NCI-H2107 treated with DMSO at 0.1 percent for 48 hours (cell line): ENCODE results near the gene PSME3IP1.
A peak's percentile ranks its signal among the peaks of the same experiment; 100 is the strongest.

Experiments
- DNase-seq: peaks from one replicate; lab custom pipeline; 2025; ENCODE audit not compliant: unreplicated experiment; lab: John Stamatoyannopoulos, UW

Gene PSME3IP1

DNA sequence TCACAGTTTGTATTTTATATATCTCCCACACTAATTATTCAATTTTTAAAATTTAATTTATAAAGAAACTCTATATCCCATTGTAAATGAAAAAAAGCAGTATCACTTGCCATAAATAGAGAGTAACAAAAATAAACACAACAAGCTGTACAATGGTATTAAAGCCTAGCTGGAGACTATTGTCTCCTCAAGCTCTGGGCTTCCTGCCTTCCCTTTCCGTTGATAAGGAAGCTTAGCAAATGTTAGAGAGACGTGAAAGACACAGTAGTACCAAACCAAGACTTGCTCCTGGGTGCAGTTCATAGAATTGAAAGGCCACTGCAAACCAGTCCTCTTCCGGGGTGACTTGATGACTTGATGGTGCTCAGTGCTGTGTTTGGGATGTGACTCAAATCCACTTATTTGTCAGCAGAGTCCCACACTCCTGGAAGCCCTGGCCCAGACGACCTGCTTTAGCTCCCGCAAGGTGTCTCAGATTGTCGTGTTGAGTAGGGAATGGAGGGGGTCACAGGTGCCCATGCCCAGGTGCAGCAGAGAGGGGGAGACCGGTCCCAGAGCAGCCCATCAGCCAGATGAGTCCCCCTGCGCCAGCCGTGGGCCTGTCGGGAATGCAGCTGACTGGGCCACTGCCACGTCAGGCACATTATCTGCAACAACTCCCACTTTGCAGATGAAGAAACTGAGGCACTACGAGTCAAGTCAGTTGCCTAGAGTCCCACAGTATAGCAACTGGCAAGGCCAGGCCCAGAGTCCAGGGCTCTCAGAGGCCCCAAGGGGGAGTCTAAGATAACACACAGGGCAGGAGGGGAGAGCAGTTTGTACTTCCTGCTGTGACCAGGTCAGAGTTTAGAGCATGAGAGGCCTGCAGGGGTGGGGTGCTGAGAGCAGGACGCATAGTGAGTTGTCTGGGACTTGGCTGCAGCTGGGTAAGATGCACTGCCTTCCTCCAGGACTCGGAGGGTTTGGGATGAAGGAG is 40.5 kb downstream of the PSME3IP1 start:
- DNase-seq = no peak

DNA sequence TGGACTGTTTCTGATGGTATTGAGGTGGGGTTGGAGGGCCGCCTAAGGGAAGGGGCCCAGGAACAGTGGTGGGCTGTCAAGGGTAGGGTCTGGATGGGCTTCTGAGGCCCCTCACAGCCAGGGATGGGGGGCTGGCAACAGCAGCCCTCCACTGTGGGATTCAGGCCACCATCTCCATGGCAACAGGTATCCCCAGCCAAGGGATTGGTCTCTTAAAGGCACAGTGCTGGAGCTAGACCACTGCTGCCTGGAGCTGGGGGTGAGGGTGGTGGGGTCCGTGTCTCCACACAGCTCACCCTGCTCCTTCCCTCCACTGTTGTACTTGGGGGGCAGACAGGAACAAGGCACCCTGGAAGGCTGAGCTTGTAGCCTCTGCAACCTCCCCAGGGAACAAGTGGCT is 41.8 kb downstream of the PSME3IP1 start:
- no peak for DNase-seq

DNA sequence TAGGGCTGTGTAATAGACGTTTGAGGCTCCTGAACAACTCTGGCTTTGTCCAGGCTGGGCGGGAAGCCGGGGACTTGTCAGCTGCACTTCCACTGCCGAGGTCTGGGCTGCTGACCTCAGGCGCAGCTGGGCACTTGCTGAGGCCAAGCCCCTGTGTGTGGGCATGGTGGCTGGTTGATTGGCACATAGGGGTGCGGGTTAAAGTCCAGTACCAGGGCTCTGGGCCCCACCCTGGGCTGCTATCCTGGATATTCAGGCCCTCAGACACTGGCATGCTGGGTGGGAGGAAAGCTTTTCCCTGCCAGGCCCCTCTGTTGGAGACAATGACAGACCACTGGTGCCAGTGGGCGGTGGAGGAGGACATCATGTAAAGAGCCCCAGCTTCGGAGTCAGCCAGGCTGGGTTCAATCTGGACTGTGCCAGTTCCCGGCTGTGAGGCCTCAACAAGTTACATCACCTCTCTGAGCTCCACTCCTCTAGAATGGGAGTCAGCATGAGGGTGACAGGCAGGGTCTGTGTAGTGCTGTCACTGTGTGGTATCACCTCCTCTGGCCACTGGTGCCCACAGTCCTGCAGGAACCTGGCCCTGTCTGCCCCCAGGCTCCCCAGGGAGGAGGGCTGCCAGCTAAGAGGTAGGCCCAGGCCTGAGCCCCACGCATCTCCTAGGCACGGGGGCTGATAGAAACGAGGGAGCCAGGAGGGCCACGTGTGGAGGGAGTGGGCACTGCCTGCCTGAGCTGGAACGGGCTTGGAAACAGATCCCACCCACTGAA is 42.5 kb downstream of the PSME3IP1 start:
- no peak for DNase-seq

GRCh38 chr16:57141822-57142631 is 43.8 kb downstream of the PSME3IP1 start:
- no peak for DNase-seq

GRCh38 chr16:57140931-57141668 is 44.7 kb downstream of the PSME3IP1 start:
- no peak for DNase-seq

- no peak for DNase-seq
Measured at GRCh38 chr16:57138281-57138935, 47.4 kb downstream of the PSME3IP1 start.

DNA sequence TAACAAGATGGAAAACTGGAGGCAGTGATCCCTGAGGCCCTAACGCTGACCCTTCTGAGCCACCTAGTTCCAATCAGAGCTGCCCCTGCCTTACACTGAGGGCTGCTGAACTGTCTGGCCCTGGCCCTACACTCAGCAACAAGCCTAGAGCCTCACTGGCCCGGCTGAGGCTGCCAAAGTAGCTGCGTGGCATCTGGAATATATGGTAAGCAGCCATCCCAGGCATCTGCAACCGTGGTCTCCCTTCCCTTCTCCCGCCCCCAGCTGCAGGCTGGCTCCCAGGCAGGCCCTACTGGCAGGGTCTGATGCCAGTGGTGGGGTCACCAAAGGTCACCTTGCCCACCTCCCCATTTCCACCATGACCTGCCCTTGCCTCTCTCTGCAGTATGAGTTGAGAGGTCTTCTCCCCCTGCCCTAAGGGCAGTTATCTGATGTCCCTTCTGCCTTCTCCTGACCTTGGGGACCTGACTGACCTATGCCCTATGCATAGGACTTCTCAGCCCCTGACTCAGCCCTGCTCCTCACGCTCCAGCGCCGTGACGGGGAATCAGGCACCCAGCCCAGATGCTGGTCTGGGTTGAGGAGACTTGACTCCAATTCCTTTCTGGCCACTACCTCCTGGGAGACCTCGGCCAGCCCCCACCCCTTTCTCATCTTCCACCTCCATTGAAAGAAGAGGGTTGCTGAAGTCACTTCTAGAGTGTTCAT is 48.1 kb downstream of the PSME3IP1 start:
- DNase-seq = no peak

DNA sequence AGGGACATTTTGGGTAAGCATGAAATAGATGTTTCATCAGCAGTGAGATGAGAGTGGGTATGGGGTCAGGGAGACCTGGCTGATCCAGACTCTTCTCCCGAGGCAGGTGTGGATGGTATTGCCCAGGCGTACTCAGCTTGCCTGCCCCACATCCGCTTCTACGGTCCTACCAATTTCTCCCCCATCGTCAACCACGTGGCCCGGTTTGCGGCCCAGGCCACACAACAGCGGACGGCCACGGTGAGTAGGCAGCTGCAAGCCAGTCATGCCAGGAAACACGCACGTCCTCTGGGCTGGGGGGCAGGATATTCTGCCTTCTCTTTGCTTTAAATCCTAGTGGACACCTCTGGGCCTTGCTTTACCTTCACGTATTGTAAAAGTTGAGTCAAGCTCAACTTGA is 48.8 kb downstream of the PSME3IP1 start:
- DNase-seq = no peak

GRCh38 chr16:57134982-57135381 is 50.9 kb downstream of the PSME3IP1 start:
- DNase-seq = no peak

DNA sequence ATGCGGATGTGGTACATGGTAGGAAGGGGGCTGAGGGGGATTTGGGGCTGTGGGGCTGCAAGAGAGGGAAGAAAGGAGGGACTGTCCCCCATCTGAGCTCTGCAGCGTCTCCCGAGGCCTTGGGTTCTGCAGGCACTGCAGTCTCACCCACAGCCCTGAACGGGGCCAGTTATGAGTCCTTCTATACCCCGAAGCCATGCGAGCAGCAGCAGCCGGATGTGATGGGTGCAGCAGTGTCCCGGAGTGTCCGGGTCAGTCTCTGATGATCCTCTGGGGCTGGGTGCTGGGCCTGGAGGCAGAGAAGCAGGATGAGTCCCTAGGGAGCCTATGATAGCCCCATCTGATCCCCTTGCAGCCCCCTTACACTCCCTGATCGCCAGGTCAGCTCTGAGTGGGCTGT is 52.0 kb downstream of the PSME3IP1 start:
- no peak for DNase-seq

GRCh38 chr16:57133031-57133430 is 52.8 kb downstream of the PSME3IP1 start:
- no peak for DNase-seq

- DNase-seq = peak; percentile 18
Measured at GRCh38 chr16:57132470-57132869, 53.4 kb downstream of the PSME3IP1 start.

DNA sequence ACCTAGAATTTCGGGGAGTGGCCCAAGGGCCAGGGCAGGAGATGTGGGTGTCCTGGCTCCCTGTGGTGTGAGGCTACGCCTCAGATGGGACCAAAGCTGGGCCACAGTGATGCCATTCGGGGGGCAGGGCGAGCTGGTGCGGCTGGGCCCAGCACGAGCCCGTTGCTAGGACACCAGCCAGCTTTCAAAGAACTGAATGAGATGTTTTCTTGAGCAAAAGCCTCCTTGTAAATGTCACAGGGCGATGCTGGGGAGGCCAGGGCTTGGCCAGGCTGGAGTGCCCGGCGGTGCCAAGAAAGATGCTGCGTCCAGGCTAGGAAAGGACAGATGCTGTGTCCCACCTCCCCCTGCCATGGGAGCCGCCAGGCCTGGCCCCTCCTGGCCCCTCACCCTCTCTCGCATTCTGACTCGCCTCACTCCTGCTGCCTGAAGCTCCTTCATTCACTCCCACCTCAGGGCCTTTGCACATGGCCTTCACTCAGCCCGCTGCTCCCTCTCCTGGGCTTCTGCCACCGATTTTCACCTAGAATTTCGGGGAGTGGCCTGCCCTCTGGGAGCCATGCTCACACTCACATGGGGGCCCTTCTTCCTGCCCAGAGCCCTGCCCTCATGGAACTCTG is 54.4 kb downstream of the PSME3IP1 start:
- DNase-seq = no peak

DNA sequence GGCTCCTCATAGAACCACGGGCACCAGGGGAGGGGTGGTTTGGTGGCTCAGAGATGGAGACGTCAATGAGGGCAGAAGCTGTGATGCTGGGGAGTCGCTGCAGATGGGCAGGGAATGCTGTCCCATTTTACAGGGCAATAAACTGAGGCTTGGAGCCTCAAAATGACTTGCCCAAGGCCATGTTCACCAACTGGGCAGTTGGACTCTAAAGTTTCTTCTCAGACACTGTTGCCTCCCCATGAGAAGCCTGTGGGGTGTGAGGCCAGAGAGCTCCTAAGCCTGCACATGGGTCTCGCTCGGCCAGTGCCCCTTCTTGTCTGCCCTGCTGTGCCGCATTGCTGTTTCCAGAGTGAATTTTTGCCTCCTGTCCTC is 54.9 kb downstream of the PSME3IP1 start:
- no peak for DNase-seq

DNA sequence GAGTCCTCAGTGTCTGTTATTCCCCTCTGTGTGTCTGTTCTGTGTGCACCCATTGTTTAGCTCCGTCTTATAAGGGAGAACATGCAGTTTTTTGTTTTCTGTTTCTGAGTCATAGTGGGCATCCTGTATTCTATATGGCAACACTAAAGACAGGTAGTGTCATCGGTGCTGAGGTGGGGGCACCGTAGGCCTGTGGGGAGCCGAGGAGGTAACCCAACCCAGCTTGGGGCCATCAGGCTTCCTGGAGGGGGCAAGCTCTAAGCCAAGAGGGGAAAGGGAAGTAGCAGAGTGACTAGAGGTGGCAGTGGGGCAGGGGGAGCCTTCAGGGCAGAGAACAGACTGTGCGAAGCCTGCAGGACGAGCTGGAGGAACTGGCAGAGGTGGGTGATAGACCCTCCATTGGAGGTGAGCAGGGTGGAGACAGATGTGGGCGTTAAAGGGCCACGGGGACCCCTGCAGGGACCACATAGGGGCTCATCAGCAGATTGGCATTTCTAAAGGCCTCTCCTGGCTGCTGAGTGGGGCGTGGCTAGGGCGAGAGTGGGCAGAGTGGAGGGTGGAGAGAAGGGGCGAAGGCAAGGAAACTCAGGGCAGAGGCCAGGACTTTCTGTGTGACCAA is 57.0 kb downstream of the PSME3IP1 start:
- no peak for DNase-seq

DNA sequence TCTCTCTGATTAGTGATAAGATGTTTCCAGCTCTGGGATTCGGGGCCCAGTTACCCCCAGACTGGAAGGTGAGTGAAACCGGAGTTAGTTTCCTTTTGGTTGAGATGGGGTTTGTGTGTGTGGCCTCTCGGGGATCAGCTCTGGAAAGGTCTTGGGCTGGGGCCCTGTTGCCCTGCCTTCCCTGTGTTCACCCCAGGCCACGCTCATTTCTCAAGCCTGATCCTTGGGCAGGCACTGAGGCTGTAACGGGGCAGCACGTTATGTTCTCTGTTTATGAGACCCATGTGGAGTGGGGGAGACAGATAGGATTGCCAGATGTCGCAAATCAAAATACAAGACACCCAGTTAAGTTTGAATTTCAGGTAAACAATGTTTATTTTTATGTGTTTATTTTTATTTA is 58.0 kb downstream of the PSME3IP1 start:
- no peak for DNase-seq

GRCh38 chr16:57127037-57127763 is 58.6 kb downstream of the PSME3IP1 start:
- DNase-seq = no peak

- no peak for DNase-seq
Measured at GRCh38 chr16:57126411-57126810, 59.4 kb downstream of the PSME3IP1 start.
